ENCODE data around the gene MSANTD1. TPM values are rescaled to one million over a fixed set of nuclear protein-coding genes. Genes with fewer than 3 reads are reported as not detected.

MSANTD1 gene
- total RNA-seq, 2 donors from 2014 or later, result 0.40 to 1.3 TPM

DNA sequence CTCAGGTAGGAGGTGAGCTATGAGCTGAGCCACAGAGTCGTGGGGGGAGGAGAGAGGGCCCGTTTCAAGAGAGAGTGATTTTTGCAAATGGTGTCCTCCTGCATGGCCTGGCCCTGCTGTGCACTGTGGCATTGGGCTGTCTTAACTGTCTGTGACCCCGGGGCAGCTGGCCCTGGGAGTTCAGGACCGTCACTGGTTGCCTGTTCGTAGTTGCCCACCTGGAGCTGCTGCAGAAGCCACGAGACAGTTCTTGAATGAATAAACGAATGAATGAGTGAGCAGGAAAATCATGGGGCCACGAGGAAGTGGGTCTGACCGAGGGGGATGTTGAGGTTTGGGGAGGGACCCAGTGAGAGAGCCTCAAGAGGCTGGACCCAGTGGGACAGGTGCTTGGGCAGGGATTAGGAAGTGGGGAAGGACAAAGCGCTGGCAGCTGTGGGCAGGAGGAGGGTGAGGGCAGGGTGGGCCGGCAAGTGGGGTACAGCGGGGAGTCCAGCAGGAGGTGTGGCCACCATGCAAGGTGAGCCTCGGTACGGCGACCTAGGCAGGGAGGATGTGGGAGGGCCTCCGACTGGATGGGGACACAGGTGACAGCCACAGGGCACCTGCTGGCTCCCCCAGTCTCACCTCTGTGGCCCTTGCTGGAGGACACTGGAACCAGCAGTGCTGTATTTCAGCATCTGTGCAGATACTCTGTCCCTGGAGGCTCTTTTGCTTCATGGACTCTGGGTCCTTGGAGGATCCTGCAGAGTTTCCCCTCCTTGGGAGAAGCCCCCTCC is 54.0 kb downstream of the MSANTD1 start:
- no peaks in the 10 kb centered on the region for H3K9me3 ChIP-seq
- H3K4me1 ChIP-seq, result peaks cover 6% of the 10 kb centered on the region
- H3K9ac ChIP-seq (ENCODE audit: low read depth in 2 of 2, low read length in 2 of 2), result no peak overlapping the region
- DNase-seq, result peak; percentile 17
- no peak overlapping the region for H3K4me3 ChIP-seq
- H3K36me3 ChIP-seq, result no peaks in the 10 kb centered on the region
- H3K27me3 ChIP-seq, result no peaks in the 10 kb centered on the region
- TF ChIP-seq, protein P1, sequence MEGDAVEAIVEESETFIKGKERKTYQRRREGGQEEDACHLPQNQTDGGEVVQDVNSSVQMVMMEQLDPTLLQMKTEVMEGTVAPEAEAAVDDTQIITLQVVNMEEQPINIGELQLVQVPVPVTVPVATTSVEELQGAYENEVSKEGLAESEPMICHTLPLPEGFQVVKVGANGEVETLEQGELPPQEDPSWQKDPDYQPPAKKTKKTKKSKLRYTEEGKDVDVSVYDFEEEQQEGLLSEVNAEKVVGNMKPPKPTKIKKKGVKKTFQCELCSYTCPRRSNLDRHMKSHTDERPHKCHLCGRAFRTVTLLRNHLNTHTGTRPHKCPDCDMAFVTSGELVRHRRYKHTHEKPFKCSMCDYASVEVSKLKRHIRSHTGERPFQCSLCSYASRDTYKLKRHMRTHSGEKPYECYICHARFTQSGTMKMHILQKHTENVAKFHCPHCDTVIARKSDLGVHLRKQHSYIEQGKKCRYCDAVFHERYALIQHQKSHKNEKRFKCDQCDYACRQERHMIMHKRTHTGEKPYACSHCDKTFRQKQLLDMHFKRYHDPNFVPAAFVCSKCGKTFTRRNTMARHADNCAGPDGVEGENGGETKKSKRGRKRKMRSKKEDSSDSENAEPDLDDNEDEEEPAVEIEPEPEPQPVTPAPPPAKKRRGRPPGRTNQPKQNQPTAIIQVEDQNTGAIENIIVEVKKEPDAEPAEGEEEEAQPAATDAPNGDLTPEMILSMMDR (IDR thresholded peaks at IDR 0.05), result no peak
- no peak overlapping the region for H3K27ac ChIP-seq
- intact Hi-C loops (cut with DNase I), result no loop called here

DNA sequence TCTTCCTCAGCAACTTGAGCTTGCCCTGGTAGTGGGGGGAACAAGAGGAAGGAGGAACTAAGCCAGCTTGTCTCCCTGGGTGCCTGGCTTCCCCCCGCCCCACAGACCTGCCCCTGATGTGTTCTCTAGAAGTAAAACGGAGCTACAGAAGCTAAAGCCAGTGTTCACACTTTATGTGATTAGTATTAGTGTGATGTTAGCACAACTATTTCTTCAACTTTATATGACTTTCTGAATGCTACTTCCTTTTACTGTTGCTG is 54.5 kb downstream of the MSANTD1 start:
- H3K36me3 ChIP-seq, result no peaks in the 10 kb centered on the region
- peak; percentile 10 for DNase-seq
- intact Hi-C loops (cut with DNase I), result no loop called here

DNA sequence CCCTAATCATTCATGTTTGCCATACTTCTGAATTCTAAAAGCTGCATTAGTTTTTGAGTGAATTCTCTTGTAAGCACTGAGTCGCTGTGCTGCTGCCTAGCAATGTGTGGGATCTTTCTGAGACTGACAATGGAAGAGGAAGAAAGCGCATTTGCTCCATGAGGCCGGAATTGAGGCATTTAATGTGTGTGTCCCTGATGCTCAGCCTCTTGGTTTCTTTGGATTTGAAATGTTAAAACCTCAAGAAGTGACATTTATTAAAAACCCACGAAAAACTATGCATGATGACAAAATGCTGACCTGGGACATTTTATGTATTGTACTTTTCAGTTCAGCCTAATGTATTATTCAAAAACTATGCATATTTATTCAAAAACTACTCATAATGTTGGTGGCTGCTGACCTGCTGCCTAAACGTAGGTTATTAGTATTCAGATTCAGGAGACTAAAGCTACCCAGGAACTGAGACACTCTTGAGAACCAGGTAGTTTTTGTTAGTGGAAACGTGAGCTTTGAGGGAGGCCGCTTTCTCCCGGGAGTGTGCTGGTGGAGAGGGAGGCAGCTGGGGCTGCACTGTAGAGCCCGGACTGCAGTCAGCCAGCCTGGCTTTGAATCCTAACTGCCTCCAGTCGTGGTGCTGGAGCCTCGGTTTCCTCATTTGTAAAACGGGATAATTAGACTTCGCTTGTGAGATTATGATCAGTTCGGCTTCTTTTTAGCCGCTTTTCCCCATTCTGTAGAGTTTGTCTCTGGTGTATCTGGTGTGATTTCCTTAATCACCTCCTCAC is 55.2 kb downstream of the MSANTD1 start:
- DNase-seq, result peak; percentile 11
- intact Hi-C loops (cut with DNase I), result no loop called here
- no peak overlapping the region for H3K27ac ChIP-seq

More for the DNA sequence above, 54.5 kb downstream of the MSANTD1 start:
- Histone ChIP-seq H3K27ac (no peak overlapping the region), H3K9me3 (no peaks in the 10 kb centered on the region), H3K27me3 (no peaks in the 10 kb centered on the region), H3K4me1 (peaks cover 6% of the 10 kb centered on the region), H3K9ac (ENCODE audit: low read depth in 2 of 2, low read length in 2 of 2) (no peak overlapping the region), H3K4me3 (no peak overlapping the region)
- TF ChIP-seq, protein P1 (IDR thresholded peaks at IDR 0.05), result no peak

DNA sequence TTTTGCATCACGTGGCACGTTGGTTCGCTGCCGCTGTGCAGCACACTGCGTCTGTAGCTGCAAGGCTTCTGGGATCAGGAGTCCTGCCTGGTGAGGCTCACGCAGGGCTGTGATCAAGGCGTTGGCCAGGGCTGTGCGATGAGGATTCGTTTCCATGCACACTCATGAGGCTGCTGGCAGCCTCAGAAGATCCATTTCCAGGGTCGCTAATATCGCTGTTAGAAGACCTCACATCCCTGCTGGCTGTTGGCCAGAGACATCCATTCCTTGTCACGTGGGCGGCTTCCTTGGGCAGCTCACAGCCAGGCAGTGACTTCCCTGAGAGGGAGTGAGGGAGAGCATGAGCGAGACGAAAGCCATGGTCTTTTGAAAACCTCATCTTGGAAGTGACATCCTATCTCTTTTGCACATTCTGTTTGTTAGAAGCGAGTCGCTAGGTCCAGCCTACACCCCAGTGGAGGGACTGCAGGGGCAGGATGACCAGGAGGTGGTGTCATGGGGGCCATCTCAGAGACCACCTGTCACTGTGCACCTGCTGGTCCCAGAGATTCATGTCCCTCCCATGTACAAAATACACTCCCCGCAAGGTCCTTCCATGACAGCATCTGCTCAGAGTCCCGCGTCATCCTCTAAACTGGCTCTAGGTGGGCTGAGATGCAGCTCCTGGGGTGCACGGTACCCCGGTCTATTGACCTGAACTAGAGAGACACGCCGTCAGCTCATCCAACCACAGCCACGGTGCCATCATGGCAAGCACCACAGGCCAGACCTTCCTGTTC is 56.1 kb downstream of the MSANTD1 start:
- Histone ChIP-seq H3K9me3 (no peaks in the 10 kb centered on the region), H3K27ac (peak overlapping the region; percentile 14), H3K27me3 (no peaks in the 10 kb centered on the region), H3K4me3 (no peak overlapping the region), H3K9ac (ENCODE audit: low read depth in 2 of 2, low read length in 2 of 2) (no peak overlapping the region), H3K36me3 (no peaks in the 10 kb centered on the region), H3K4me1 (peaks cover 6% of the 10 kb centered on the region)
- no peak for DNase-seq
- intact Hi-C loops (cut with DNase I), result no loop called here
- TF ChIP-seq, protein P1 (IDR thresholded peaks at IDR 0.05), result no peak

More for the DNA sequence above, 55.2 kb downstream of the MSANTD1 start:
- Histone ChIP-seq H3K27me3 (no peaks in the 10 kb centered on the region), H3K9me3 (no peaks in the 10 kb centered on the region), H3K4me1 (peaks cover 6% of the 10 kb centered on the region), H3K9ac (ENCODE audit: low read depth in 2 of 2, low read length in 2 of 2) (no peak overlapping the region), H3K36me3 (no peaks in the 10 kb centered on the region), H3K4me3 (no peak overlapping the region)
- TF ChIP-seq, protein P1 (IDR thresholded peaks at IDR 0.05), result no peak

DNA sequence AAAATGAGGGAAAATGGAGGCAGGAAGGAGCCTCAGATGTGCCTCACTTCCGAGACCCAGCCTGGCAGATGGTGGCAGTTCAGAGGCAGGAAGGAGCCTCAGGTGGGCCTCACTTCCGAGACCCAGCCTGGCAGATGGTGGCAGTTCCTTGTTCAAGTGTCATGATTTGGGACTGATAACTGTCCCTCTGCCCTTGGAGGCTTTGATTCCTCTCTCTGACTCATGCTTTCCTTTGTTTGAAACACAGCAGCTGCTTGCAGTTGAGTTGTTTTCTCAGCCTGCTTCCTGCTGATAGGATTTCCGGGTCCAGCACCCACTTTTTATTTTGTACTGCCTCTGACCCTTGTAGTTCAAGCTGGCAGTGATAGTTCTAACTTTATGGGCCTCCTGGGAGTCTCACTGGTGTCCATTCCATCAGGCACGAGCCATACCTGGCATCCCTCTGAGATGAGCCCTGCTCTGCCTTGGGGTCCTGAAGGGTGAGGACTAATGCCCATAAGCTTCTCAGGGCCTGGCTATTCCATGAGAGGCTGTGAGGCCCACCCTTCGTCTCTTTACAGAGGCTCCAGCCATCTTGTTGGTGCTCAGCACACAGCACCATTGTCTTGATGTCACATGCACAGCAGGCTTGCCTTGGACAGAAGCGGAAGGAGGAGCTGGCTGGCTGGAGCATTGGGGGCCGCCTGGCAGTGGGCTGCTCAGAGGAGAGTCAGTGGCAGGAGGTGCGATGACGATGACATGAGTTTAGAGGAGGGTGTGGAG is 56.8 kb downstream of the MSANTD1 start:
- intact Hi-C loops (cut with DNase I), result no loop called here

More for the DNA sequence above, 56.8 kb downstream of the MSANTD1 start:
- Histone ChIP-seq H3K4me1 (peaks cover 6% of the 10 kb centered on the region), H3K27me3 (no peaks in the 10 kb centered on the region), H3K36me3 (no peaks in the 10 kb centered on the region), H3K27ac (peak overlapping the region; percentile 14), H3K9me3 (no peaks in the 10 kb centered on the region), H3K9ac (ENCODE audit: low read depth in 2 of 2, low read length in 2 of 2) (no peak overlapping the region), H3K4me3 (no peak overlapping the region)
- TF ChIP-seq, protein P1 (IDR thresholded peaks at IDR 0.05), result no peak
- DNase-seq, result peak; percentile 29

Data from colonic mucosa (tissue), 4 donors.